Hepatocyte (in vitro differentiated cells): ENCODE results near the gene CNNM4. TPM values are rescaled to one million over a fixed set of nuclear protein-coding genes. Genes with fewer than 3 reads are reported as not detected.

Source experiments
- DNase-seq: peaks from one replicate; pipeline ENCODE4 v3.0.0-alpha.2; 2016; ENCODE audit warnings: low spot score
- H2AFZ ChIP-seq: fragments of 200-600 bp; sonication (generic); 2 replicates; pipeline ENCODE4 v1.6.0; 2016; ENCODE audit warnings: antibody characterized with exemption, mild to moderate bottlenecking
- H3K27ac ChIP-seq: fragments of 200-600 bp; sonication (generic); 2 replicates; pipeline ENCODE4 v1.5.1; 2016; ENCODE audit warnings: mild to moderate bottlenecking
- H3K27me3 ChIP-seq: fragments of 200-600 bp; sonication (generic); 2 replicates; pipeline ENCODE4 v1.6.1; 2016
- H3K36me3 ChIP-seq: fragments of 200-600 bp; sonication (generic); replicated peaks from 2 replicates; pipeline ENCODE4 v1.5.1; 2016; ENCODE audit warnings: low read depth; ENCODE audit not compliant: insufficient read depth
- H3K4me1 ChIP-seq: fragments of 200-600 bp; sonication (generic); 2 replicates; pipeline ENCODE4 v1.5.1; 2016; ENCODE audit warnings: mild to moderate bottlenecking, moderate library complexity; ENCODE audit not compliant: insufficient read depth
- H3K4me2 ChIP-seq: fragments of 200-600 bp; sonication (generic); 2 replicates; pipeline ENCODE4 v1.6.0; 2016
- H3K4me3 ChIP-seq: fragments of 200-600 bp; sonication (generic); 2 replicates; pipeline ENCODE4 v1.5.1; 2016; ENCODE audit warnings: mild to moderate bottlenecking
- H3K79me2 ChIP-seq: fragments of 200-600 bp; sonication (generic); 2 replicates; pipeline ENCODE4 v1.6.0; 2017; ENCODE audit warnings: mild to moderate bottlenecking
- H3K9me2 ChIP-seq: fragments of 200-600 bp; sonication (generic); replicated peaks from 2 replicates; pipeline ENCODE4 v1.6.0; 2017; ENCODE audit warnings: mild to moderate bottlenecking; ENCODE audit not compliant: insufficient read depth
- H3K9me3 ChIP-seq: fragments of 200-600 bp; sonication (generic); 2 replicates; pipeline ENCODE4 v1.5.1; 2016; ENCODE audit warnings: low read depth, mild to moderate bottlenecking
- H4K20me1 ChIP-seq: fragments of 200-600 bp; sonication (generic); 2 replicates; pipeline ENCODE4 v1.6.0; 2016; ENCODE audit warnings: mild to moderate bottlenecking; ENCODE audit not compliant: insufficient read depth, poor library complexity, severe bottlenecking
- EZH2 ChIP-seq: fragments of 200-600 bp; sonication (generic); IDR thresholded peaks from 2 replicates; pipeline ENCODE4 v1.6.1; 2016; ENCODE audit warnings: antibody characterized with exemption, mild to moderate bottlenecking, borderline replicate concordance
- EZH2phosphoT487 ChIP-seq: fragments of 200-600 bp; sonication (generic); IDR thresholded peaks from one replicate; pipeline ENCODE4 v1.6.1; 2018; ENCODE audit warnings: antibody characterized with exemption, mild to moderate bottlenecking, low read depth, moderate library complexity; ENCODE audit not compliant: unreplicated experiment, severe bottlenecking
- WGBS: methylation state at CpG from one replicate; pipeline ENCODE4 v1.1.6; 2016; ENCODE audit warnings: low lambda C conversion rate; ENCODE audit errors: missing lambda C conversion rate; 5-methylcytosine and 5-hydroxymethylcytosine counted together
- polyA plus RNA-seq: library from polyadenylated mRNA; unstranded; fragments of >200 nt; fragmentation: Nextera tagmentation; extraction: Ambion mirVana; gene quantifications from 2 replicates; pipeline ENCODE4 v1.2.1, GENCODE V29; 2016
- total RNA-seq: library from RNA; depleted of rRNA; stranded (reverse); fragments of >200 nt; gene quantifications from 2 replicates; pipeline ENCODE4 v1.2.3, GENCODE V29; 2014
- TF ChIP-seq, protein P1 (sequence below): fragments of 200-600 bp; sonication (generic); IDR thresholded peaks from 2 replicates; pipeline ENCODE4 v1.5.1; 2016; ENCODE audit warnings: antibody characterized with exemption, mild to moderate bottlenecking; ENCODE audit not compliant: poor library complexity

CNNM4 gene
- total and polyA plus RNA-seq, 2 experiments from 2014 or later, result 8.8 to 10.8 TPM

DNA sequence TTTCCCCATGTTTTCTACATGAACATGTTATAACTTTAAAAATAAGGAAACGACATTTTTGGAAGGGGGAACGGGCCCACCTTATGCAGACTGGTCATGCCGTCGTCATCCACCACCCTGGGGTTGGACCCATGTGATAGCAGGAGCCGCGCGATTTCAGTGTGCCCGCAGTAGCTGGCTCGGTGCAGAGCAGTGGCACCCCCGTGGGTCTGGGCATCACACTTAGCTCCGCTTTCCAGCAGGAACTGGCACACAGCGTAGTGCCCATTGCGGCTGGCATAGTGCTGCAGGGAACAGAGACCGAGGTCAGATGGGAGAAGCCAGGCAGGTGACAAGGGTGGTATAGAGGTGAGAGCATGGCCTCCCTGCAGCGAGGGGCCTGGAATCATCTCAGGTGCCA lies 92.6 kb downstream of the CNNM4 start:
- H3K4me2 ChIP-seq, result no peak overlapping the region
- H2AFZ ChIP-seq, result no peak overlapping the region
- H4K20me1 ChIP-seq, result peaks cover 3% of the 10 kb centered on the region
- peaks cover 10% of the 10 kb centered on the region for H3K4me1 ChIP-seq
- no peak overlapping the region for H3K4me3 ChIP-seq
- H3K9me3 ChIP-seq, result no peaks in the 10 kb centered on the region
- DNase-seq, result no peak
- H3K79me2 ChIP-seq, result peaks cover 37% of the 10 kb centered on the region
- H3K36me3 ChIP-seq, result no peaks in the 10 kb centered on the region
- WGBS, result 98% methylated on average over 15 of the region's 15 CpGs
- no peaks in the 10 kb centered on the region for H3K9me2 ChIP-seq
- H3K27ac ChIP-seq, result no peak overlapping the region
- TF ChIP-seq, protein P1, sequence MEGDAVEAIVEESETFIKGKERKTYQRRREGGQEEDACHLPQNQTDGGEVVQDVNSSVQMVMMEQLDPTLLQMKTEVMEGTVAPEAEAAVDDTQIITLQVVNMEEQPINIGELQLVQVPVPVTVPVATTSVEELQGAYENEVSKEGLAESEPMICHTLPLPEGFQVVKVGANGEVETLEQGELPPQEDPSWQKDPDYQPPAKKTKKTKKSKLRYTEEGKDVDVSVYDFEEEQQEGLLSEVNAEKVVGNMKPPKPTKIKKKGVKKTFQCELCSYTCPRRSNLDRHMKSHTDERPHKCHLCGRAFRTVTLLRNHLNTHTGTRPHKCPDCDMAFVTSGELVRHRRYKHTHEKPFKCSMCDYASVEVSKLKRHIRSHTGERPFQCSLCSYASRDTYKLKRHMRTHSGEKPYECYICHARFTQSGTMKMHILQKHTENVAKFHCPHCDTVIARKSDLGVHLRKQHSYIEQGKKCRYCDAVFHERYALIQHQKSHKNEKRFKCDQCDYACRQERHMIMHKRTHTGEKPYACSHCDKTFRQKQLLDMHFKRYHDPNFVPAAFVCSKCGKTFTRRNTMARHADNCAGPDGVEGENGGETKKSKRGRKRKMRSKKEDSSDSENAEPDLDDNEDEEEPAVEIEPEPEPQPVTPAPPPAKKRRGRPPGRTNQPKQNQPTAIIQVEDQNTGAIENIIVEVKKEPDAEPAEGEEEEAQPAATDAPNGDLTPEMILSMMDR, result no peak
- TF ChIP-seq EZH2phosphoT487 (no peak), EZH2 (no peak)
- H3K27me3 ChIP-seq, result no peaks in the 10 kb centered on the region

DNA sequence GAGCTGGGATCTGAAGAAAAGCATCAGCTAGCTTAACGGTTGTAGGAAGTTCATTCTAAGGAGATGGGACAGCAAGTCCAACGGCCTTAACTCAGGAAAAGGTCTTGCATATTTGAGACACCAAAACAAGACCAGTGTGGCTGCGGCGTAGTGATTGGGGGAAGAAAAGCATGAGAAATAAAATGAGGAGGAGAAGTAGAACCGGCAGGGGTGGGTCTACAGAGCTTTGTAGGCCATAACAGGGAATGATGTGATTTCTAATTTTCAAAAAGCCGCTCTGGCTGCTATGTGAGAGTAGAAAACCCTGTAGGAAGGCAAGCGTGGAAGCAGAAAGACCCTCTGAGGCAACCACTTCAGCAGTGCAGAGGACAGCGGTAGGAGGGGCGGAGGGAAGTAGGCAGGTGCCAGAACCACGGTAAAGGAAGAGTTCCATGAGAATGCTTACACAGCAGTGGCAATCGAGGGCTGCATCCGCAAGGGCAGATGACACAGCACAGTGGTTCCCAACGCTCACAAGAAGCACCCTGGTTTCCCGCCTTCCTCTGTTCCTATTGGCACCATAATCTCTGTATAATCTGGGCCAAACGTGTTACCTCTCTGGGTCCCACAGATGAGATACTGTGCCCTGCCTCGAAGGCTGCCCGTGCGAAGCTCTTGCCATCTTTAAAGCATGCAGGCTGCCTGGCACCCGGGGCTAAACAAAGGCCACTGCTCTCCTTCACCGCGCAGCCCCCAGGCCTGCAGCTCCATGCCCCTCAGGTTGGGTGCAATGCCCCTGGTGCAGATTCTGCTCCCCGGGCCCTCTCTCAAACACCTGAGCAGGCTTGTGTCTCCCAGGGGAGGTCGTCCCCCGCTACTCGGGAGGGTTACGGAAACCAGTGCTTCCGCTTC lies 96.3 kb downstream of the CNNM4 start:
- Histone ChIP-seq H3K9me3 (no peaks in the 10 kb centered on the region), H3K36me3 (no peaks in the 10 kb centered on the region), H3K27ac (peak overlapping the region; percentile 72), H2AFZ (peak overlapping the region; percentile 79), H3K79me2 (peaks cover 44% of the 10 kb centered on the region), H3K9me2 (no peaks in the 10 kb centered on the region), H3K4me1 (peaks cover 27% of the 10 kb centered on the region), H3K4me2 (peak overlapping the region; percentile 99), H3K27me3 (no peaks in the 10 kb centered on the region), H3K4me3 (peak overlapping the region; percentile 72), H4K20me1 (peaks cover 16% of the 10 kb centered on the region)
- no peak for DNase-seq
- WGBS, result 24% methylated on average over 27 of the region's 27 CpGs
- TF ChIP-seq, protein P1, result no peak
- TF ChIP-seq EZH2 (no peak), EZH2phosphoT487 (no peak)

DNA sequence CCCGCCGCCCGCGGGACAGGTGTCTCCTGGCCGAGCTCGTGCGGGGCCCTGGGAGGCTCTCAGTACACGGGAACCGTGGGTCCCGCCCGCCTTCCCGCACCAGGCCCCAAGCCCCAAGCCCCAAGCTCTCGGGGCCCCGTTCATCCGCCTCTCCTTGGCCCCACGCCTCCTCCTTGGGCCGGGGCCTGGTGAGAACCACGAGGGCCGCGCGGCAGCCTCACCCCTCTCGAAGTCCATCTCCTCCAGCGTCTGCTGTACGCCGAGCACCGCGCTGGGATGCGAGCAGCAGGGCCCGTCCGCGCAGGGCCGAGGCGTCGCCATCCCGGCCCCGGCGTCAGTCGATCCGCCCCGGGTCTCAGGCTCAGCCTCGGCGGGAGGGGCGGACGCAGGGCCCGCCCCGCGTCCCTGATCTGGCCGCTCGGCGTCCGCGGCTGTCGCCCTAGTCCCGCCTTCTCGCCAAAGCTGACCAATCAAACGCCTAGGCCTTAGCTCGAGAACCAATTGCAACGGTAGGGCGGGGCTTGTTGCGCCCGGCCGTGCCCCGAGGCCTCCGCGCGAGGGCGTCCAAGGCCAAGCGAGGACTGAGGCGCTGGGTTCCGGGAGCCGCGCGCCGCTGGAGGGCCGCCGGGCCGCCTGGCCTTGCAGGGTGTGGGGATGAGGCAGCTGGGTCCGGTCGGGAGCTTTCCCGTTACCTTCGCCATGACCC lies 97.1 kb downstream of the CNNM4 start, which contains the start of gene ANKRD39:
Gene ANKRD39, minus strand, starts transcription at position 350 of the 706 bp plus-strand sequence. Its CDS starts 29 bp downstream, at position 321.
- peak within 1 kb of the TSS; percentile 72 for H3K4me3 ChIP-seq
- no peaks in the 10 kb centered on the region for H3K27me3 ChIP-seq
- peak; percentile 99 for DNase-seq
- H3K9me3 ChIP-seq, result no peaks in the 10 kb centered on the region
- peak within 1 kb of the TSS; percentile 99 for H3K4me2 ChIP-seq
- H4K20me1 ChIP-seq, result peaks cover 16% of the 10 kb centered on the region
- peak within 1 kb of the TSS; percentile 79 for H2AFZ ChIP-seq
- TF ChIP-seq EZH2 (no peak), EZH2phosphoT487 (no peak)
- TF ChIP-seq, protein P1, result peak; percentile 94
- peaks cover 44% of the 10 kb centered on the region for H3K79me2 ChIP-seq
- peak within 1 kb of the TSS; percentile 72 for H3K27ac ChIP-seq
- peaks cover 32% of the 10 kb centered on the region for H3K4me1 ChIP-seq
- WGBS, result 1% methylated on average over 69 of the region's 81 CpGs
- no peaks in the 10 kb centered on the region for H3K36me3 ChIP-seq
- no peaks in the 10 kb centered on the region for H3K9me2 ChIP-seq
